ENCODE measurements around the gene TAAR9.
"Not testable (repeated sequence)": the region's sequence is repeated elsewhere in the genome, so short reads cannot be mapped to it uniquely, and the experiment has no call there.

TAAR9 gene

GRCh38 chr6:132506869-132507808, 30.9 kb upstream of the TAAR9 start:
- Mint-ChIP-seq H3K36me3 (peaks cover 68% of the 10 kb centered on the region), H3K4me3 (peak overlapping the region; percentile 45), H3K4me1 (peaks cover 72% of the 10 kb centered on the region), H3K9me3 (peaks cover 3% of the 10 kb centered on the region), H3K27me3 (no peaks in the 10 kb centered on the region), H3K27ac (peak overlapping the region; percentile 83)
- ATAC-seq: no peak

GRCh38 chr6:132511210-132511830, 26.8 kb upstream of the TAAR9 start:
- Mint-ChIP-seq H3K36me3 (peaks cover 40% of the 10 kb centered on the region), H3K9me3 (peaks cover 3% of the 10 kb centered on the region), H3K4me1 (peaks cover 65% of the 10 kb centered on the region), H3K27me3 (no peaks in the 10 kb centered on the region), H3K4me3 (peak overlapping the region; percentile 92), H3K27ac (peak overlapping the region; percentile 91)
- no peak for ATAC-seq

GRCh38 chr6:132511831-132512220, 26.3 kb upstream of the TAAR9 start:
- H3K9me3 Mint-ChIP-seq: peaks cover 3% of the 10 kb centered on the region
- no peaks in the 10 kb centered on the region for H3K27me3 Mint-ChIP-seq
- peak overlapping the region; percentile 91 for H3K27ac Mint-ChIP-seq
- no peak for ATAC-seq
- peaks cover 35% of the 10 kb centered on the region for H3K36me3 Mint-ChIP-seq
- H3K4me1 Mint-ChIP-seq: peaks cover 60% of the 10 kb centered on the region
- peak overlapping the region; percentile 92 for H3K4me3 Mint-ChIP-seq

- ATAC-seq: no peak
Measured at GRCh38 chr6:132512342-132512637, 25.8 kb upstream of the TAAR9 start.

GRCh38 chr6:132512638-132513632, 25.1 kb upstream of the TAAR9 start, which contains the start of gene STX7:
Gene STX7, minus strand, starts transcription at chr6:132513116. Its CDS starts 9,586 bp downstream, at chr6:132503530.
- Mint-ChIP-seq H3K4me3 (peak within 1 kb of the TSS; percentile 92), H3K36me3 (peaks cover 24% of the 10 kb centered on the region), H3K4me1 (peaks cover 49% of the 10 kb centered on the region), H3K9me3 (no peaks in the 10 kb centered on the region), H3K27me3 (no peaks in the 10 kb centered on the region), H3K27ac (peak within 1 kb of the TSS; percentile 91)
- peak; percentile 96 for ATAC-seq

More at GRCh38 chr6:132512342-132512637, 25.8 kb upstream of the TAAR9 start:
- Mint-ChIP-seq H3K9me3 (peaks cover 2% of the 10 kb centered on the region), H3K4me3 (peak overlapping the region; percentile 92), H3K4me1 (peaks cover 56% of the 10 kb centered on the region), H3K27ac (peak overlapping the region; percentile 91), H3K27me3 (no peaks in the 10 kb centered on the region), H3K36me3 (peaks cover 30% of the 10 kb centered on the region)

GRCh38 chr6:132513831-132514545, 24.1 kb upstream of the TAAR9 start:
- no peaks in the 10 kb centered on the region for H3K9me3 Mint-ChIP-seq
- H3K36me3 Mint-ChIP-seq: peaks cover 13% of the 10 kb centered on the region
- no peaks in the 10 kb centered on the region for H3K27me3 Mint-ChIP-seq
- H3K4me3 Mint-ChIP-seq: peak overlapping the region; percentile 92
- H3K4me1 Mint-ChIP-seq: peaks cover 39% of the 10 kb centered on the region
- no peak for ATAC-seq
- H3K27ac Mint-ChIP-seq: peak overlapping the region; percentile 91

GRCh38 chr6:132515386-132515785, 22.7 kb upstream of the TAAR9 start:
- H3K27ac Mint-ChIP-seq: peak overlapping the region; percentile 8
- peaks cover 11% of the 10 kb centered on the region for H3K36me3 Mint-ChIP-seq
- H3K9me3 Mint-ChIP-seq: no peaks in the 10 kb centered on the region
- peaks cover 34% of the 10 kb centered on the region for H3K4me1 Mint-ChIP-seq
- no peaks in the 10 kb centered on the region for H3K27me3 Mint-ChIP-seq
- ATAC-seq: no peak
- no peak overlapping the region for H3K4me3 Mint-ChIP-seq

- Mint-ChIP-seq H3K36me3 (no peaks in the 10 kb centered on the region), H3K4me3 (no peak overlapping the region), H3K27ac (no peak overlapping the region), H3K4me1 (no peaks in the 10 kb centered on the region), H3K9me3 (no peaks in the 10 kb centered on the region), H3K27me3 (no peaks in the 10 kb centered on the region)
- ATAC-seq: no peak
Measured at GRCh38 chr6:132520953-132521352, 17.1 kb upstream of the TAAR9 start.

GRCh38 chr6:132524646-132525045, 13.4 kb upstream of the TAAR9 start:
- no peaks in the 10 kb centered on the region for H3K27me3 Mint-ChIP-seq
- no peak overlapping the region for H3K4me3 Mint-ChIP-seq
- H3K36me3 Mint-ChIP-seq: no peaks in the 10 kb centered on the region
- no peak for ATAC-seq
- H3K27ac Mint-ChIP-seq: no peak overlapping the region
- no peaks in the 10 kb centered on the region for H3K9me3 Mint-ChIP-seq
- H3K4me1 Mint-ChIP-seq: peaks cover 6% of the 10 kb centered on the region

GRCh38 chr6:132525866-132526265, 12.2 kb upstream of the TAAR9 start:
- Mint-ChIP-seq H3K4me1 (peaks cover 6% of the 10 kb centered on the region), H3K27ac (no peak overlapping the region), H3K4me3 (no peak overlapping the region), H3K9me3 (no peaks in the 10 kb centered on the region), H3K36me3 (no peaks in the 10 kb centered on the region), H3K27me3 (no peaks in the 10 kb centered on the region)
- no peak for ATAC-seq

- Mint-ChIP-seq H3K4me3 (no peak overlapping the region), H3K27ac (no peak overlapping the region), H3K9me3 (no peaks in the 10 kb centered on the region), H3K4me1 (peaks cover 6% of the 10 kb centered on the region), H3K27me3 (no peaks in the 10 kb centered on the region), H3K36me3 (no peaks in the 10 kb centered on the region)
- ATAC-seq: no peak
Measured at GRCh38 chr6:132526461-132526860, 11.6 kb upstream of the TAAR9 start.

GRCh38 chr6:132527791-132528190, 10.3 kb upstream of the TAAR9 start:
- Mint-ChIP-seq H3K4me1 (peaks cover 6% of the 10 kb centered on the region), H3K27ac (no peak overlapping the region), H3K9me3 (no peaks in the 10 kb centered on the region), H3K4me3 (no peak overlapping the region), H3K27me3 (no peaks in the 10 kb centered on the region), H3K36me3 (no peaks in the 10 kb centered on the region)
- no peak for ATAC-seq

GRCh38 chr6:132530293-132530974, 7.6 kb upstream of the TAAR9 start:
- Mint-ChIP-seq H3K4me3 (peak overlapping the region; percentile 83), H3K36me3 (no peaks in the 10 kb centered on the region), H3K4me1 (peaks cover 6% of the 10 kb centered on the region), H3K9me3 (peaks cover 2% of the 10 kb centered on the region), H3K27me3 (no peaks in the 10 kb centered on the region), H3K27ac (no peak overlapping the region)
- peak; percentile 78 for ATAC-seq

- not testable (repeated sequence) for H3K27ac Mint-ChIP-seq, ATAC-seq, H3K9me3 Mint-ChIP-seq
Measured at GRCh38 chr6:132534546-132534945, 3.5 kb upstream of the TAAR9 start.

More at GRCh38 chr6:132534546-132534945, 3.5 kb upstream of the TAAR9 start:
- H3K4me1 Mint-ChIP-seq, H3K36me3 Mint-ChIP-seq, H3K4me3 Mint-ChIP-seq: not testable (repeated sequence)
- peaks cover 11% of the 10 kb centered on the region for H3K27me3 Mint-ChIP-seq

Measured in stimulated activated memory B cell treated with anti-CD40 and anti-IgM and Interleukin-4, amounts not matched to agents 10 μg/mL and 1 μg/mL and 100 μg/mL, for 72 hours (primary cell).